ENCODE results near the gene PYGO2.
"Not testable (repeated sequence)": the region's sequence is repeated elsewhere in the genome, so short reads cannot be mapped to it uniquely, and the experiment has no call there.

Gene PYGO2

DNA sequence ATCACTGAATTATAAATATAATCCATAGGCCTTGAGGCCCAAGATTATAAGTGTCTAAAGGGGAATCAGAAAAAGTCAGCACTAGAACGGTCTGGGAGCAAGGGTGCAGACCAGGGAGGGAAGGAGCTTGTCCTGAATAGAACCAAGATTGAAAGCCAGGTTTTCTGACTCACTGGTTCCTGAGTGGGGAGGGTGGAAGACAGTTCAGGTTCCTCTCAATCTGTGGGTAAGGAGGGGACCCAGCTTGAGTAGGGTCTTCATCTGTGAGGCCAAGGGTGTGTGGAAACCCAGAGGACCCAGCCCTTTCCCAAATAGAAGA is 32.6 kb upstream of the PYGO2 start:
- no peak overlapping the region for H3K27ac Mint-ChIP-seq
- DNase-seq (ENCODE audit: low spot score in 2 of 2) (no peak), ATAC-seq (ENCODE audit: low read depth) (no peak)
- peaks cover 21% of the 10 kb centered on the region for H3K4me1 Mint-ChIP-seq
- no peak overlapping the region for H3K4me3 Mint-ChIP-seq
- H3K9me3 Mint-ChIP-seq, result no peaks in the 10 kb centered on the region
- peaks cover 6% of the 10 kb centered on the region for H3K36me3 Mint-ChIP-seq
- H3K27me3 Mint-ChIP-seq, result no peaks in the 10 kb centered on the region

DNA sequence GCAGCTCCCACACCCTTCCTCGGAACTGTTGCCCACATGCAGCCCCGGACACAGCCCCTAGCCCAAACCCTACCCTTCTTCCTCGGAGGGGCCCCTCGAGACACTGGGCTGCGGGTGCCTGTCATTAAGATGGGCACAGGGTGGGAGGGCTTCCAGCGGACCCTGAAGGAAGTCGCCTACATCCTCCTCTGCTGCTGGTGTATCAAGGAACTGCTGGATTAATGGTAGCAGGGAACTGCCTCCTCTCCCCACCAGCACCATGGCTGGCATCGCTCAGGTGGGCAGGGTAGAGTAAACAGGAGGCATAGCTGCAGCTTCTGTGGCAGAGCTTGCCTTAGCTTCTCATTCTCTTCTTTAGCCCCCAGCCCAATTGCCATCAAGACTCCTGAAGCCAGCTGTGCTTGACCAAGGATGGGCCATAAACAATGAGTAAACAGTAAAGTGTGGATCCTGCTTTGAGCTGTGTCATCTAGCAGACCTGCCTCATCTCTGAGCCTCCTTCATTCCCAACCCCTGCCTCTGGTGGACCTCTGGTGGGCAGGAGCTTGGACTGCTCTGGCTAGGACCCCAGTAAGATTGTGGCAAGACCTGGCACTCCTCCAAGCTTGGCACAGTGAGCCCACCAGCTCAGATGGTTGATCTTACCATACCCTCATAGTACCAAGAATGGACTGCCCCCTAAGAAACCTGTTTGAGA is 32.1 kb upstream of the PYGO2 start, which contains the start of gene LENEP:
Gene LENEP (plus strand): TSS at position 15 of the 697 bp plus-strand sequence. CDS start 22 bp downstream, at position 37.
- peaks cover 21% of the 10 kb centered on the region for H3K4me1 Mint-ChIP-seq
- H3K27ac Mint-ChIP-seq, result no peak within 1 kb of the TSS
- H3K36me3 Mint-ChIP-seq, result peaks cover 10% of the 10 kb centered on the region
- no peak for DNase-seq (ENCODE audit: low spot score in 2 of 2)
- H3K27me3 Mint-ChIP-seq, result no peaks in the 10 kb centered on the region
- no peak within 1 kb of the TSS for H3K4me3 Mint-ChIP-seq
- ATAC-seq (ENCODE audit: low read depth), result no peak
- no peaks in the 10 kb centered on the region for H3K9me3 Mint-ChIP-seq

DNA sequence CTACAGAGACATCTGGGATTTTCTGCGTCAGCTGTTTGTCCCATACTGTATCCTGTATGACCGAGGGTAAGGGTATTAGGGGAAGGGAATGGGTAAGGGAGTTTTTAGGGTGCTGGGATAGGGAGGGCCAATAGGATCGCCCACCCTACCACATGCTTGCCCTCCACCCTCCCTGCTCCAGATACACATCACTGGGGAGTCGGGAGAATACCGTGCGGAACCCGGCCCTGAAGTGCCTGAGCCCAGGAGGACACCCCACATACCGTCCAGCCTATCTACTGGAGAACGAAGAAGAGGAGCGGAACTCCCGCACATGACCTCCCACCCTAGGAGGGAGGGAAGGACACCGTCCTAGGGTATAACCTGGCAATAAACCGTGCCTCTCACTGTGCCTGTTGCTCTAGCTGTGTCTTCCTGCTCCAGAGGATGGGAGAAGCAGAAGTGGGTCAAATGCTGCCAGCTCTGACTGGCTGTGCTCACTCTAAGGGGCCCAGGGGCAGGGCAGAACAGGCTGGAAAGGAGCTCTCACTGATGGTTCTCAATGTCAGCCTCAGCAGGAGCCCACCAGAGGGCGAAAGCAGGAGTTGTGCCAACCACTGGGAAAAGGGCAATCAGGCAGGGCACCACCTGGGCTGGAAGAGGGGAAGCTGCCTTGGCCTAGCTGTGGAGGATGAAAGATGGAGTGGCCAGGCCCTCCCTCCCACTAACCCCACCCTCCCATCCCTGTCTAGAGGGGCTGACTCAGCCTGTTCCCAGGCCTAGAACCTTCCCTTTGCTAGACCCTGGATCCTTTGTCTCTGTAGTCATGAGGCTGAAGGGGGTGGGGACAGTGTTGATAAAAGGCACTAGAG is 31.4 kb upstream of the PYGO2 start:
- Mint-ChIP-seq H3K9me3 (no peaks in the 10 kb centered on the region), H3K4me3 (no peak overlapping the region), H3K27me3 (no peaks in the 10 kb centered on the region), H3K36me3 (peaks cover 13% of the 10 kb centered on the region), H3K27ac (no peak overlapping the region), H3K4me1 (peaks cover 17% of the 10 kb centered on the region)
- DNase-seq (ENCODE audit: low spot score in 2 of 2) (no peak), ATAC-seq (ENCODE audit: low read depth) (no peak)

DNA sequence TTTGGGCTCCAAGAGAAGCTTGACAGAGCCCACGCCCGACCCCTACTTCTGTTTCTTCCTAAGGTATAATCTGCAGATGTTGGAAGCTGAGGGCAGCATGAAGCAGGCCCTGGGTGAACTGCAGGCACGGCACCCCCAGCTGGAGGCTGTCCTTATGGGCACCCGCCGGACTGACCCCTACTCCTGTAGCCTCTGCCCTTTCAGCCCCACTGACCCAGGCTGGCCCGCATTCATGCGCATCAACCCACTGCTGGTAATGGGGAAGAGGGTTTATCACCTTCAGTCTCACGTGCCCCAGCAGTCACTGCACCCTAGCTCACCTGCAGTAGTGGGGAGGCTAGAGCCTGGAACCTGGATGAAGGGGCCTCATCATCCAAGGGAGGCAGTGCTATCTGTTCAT is 28.7 kb upstream of the PYGO2 start:
- Mint-ChIP-seq H3K4me1 (peaks cover 9% of the 10 kb centered on the region), H3K4me3 (no peak overlapping the region), H3K9me3 (no peaks in the 10 kb centered on the region), H3K36me3 (peaks cover 13% of the 10 kb centered on the region), H3K27me3 (no peaks in the 10 kb centered on the region), H3K27ac (no peak overlapping the region)
- ATAC-seq (ENCODE audit: low read depth) (no peak), DNase-seq (ENCODE audit: low spot score in 2 of 2) (no peak)

DNA sequence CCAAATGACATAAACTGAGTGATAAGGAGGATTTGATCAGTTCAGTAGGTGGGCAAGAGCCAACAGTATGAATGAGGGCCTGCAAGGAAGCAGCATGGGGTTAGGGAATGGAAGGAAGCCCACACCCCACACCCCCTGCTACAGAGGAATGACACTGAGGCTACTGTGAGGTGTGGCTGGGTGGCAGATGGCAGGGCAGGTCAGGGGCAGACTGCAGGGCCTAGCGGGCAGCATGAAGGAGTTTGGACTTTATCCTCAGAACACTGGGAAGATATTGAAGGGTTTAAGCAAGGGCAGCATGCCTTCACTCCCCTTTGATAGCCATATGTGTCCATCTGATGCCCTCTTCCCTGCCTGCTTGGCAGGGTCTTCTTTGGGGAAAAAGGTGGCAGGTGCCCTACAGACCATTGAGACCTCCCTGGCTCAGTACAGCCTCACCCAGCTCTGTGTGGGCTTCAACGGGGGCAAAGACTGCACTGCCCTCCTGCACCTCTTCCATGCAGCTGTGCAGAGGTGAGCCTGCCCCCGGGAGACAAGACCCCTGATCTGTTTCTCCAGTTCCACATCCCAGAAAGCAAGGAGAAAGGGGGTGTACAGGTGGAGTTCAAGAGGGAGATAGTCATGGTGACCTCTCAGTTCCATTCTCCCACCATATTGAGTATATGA is 27.7 kb upstream of the PYGO2 start:
- Mint-ChIP-seq H3K36me3 (peaks cover 13% of the 10 kb centered on the region), H3K4me1 (peaks cover 9% of the 10 kb centered on the region), H3K27ac (no peak overlapping the region), H3K4me3 (no peak overlapping the region), H3K9me3 (no peaks in the 10 kb centered on the region), H3K27me3 (no peaks in the 10 kb centered on the region)
- ATAC-seq (ENCODE audit: low read depth) (no peak), DNase-seq (ENCODE audit: low spot score in 2 of 2) (no peak)

DNA sequence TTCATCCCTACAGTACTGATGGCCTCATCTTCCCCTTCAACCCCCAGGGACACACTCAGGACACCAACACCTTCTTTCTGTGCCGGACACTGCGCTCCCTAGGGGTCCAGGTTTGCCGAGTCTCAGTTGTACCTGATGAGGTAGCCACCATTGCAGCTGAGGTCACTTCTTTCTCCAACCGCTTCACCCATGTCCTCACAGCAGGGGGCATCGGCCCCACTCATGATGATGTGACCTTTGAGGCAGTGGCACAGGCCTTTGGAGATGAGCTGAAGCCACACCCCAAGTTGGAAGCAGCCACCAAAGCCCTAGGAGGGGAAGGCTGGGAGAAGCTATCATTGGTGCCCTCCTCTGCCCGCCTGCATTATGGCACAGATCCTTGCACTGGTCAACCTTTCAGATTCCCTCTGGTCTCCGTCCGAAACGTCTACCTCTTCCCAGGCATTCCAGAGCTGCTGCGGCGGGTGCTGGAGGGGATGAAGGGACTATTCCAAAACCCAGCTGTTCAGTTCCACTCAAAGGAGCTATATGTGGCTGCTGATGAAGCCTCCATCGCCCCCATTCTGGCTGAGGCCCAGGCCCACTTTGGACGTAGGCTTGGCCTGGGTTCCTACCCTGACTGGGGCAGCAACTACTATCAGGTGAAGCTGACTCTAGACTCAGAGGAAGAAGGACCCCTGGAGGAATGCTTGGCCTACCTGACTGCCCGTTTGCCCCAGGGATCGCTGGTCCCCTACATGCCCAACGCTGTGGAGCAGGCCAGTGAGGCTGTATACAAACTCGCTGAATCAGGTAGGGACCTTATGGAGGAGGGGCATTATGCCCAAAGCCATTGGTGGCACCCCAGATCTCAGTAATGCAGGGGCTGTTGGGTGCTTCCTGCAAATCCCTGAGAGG is 26.7 kb upstream of the PYGO2 start:
- Mint-ChIP-seq H3K9me3 (no peaks in the 10 kb centered on the region), H3K27me3 (no peaks in the 10 kb centered on the region), H3K36me3 (peaks cover 13% of the 10 kb centered on the region), H3K27ac (no peak overlapping the region), H3K4me3 (no peak overlapping the region), H3K4me1 (peaks cover 16% of the 10 kb centered on the region)
- DNase-seq (ENCODE audit: low spot score in 2 of 2), result no peak
- ATAC-seq (ENCODE audit: low read depth), result no peak

DNA sequence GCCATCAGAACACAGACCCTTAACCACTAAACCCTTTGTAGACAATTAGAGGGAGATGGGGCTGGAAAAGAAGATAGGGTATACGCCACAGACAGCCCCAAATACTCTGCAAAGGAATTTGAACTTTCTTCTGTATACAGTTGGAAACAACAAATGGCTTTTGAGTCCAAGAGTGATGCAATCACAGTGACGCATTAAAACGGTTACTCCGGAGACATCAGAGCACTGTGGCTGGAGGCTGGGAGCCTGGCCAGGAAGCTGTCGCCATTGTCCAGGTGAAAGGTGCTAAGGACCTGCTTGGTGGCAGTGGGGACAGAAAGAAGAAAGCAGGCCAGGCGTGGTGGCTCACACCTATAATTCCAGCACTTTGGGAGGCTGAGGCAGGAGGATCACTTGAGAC is 25.7 kb upstream of the PYGO2 start:
- H3K27ac Mint-ChIP-seq, result no peak overlapping the region
- no peaks in the 10 kb centered on the region for H3K27me3 Mint-ChIP-seq
- peaks cover 13% of the 10 kb centered on the region for H3K36me3 Mint-ChIP-seq
- ATAC-seq (ENCODE audit: low read depth), result no peak
- H3K4me1 Mint-ChIP-seq, result peaks cover 16% of the 10 kb centered on the region
- no peak for DNase-seq (ENCODE audit: low spot score in 2 of 2)
- no peaks in the 10 kb centered on the region for H3K9me3 Mint-ChIP-seq
- no peak overlapping the region for H3K4me3 Mint-ChIP-seq

DNA sequence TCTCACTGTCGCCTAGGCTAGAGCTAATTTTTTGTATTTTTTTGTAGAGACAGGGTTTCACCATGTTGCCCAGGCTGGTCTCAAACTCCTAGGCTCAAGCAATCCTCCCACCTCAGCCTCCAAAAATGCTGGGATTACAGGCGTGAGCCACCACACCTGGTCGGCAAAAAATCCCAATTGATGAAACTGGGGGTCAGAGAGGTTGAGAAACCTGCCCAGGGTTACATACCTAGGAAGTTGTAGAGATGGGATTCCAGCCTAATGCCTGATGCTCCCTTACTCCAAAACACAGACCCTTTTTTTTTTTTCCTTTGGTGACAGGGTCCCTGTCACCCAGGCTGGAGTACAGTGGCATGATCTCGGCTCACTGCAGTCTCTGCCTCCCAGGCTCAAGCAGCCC is 25.2 kb upstream of the PYGO2 start:
- not testable (repeated sequence) for H3K4me3 Mint-ChIP-seq; ATAC-seq (ENCODE audit: low read depth); H3K27me3 Mint-ChIP-seq; DNase-seq (ENCODE audit: low spot score in 2 of 2); H3K9me3 Mint-ChIP-seq; H3K27ac Mint-ChIP-seq
- Mint-ChIP-seq H3K4me1 (peaks cover 16% of the 10 kb centered on the region), H3K36me3 (peaks cover 13% of the 10 kb centered on the region)

DNA sequence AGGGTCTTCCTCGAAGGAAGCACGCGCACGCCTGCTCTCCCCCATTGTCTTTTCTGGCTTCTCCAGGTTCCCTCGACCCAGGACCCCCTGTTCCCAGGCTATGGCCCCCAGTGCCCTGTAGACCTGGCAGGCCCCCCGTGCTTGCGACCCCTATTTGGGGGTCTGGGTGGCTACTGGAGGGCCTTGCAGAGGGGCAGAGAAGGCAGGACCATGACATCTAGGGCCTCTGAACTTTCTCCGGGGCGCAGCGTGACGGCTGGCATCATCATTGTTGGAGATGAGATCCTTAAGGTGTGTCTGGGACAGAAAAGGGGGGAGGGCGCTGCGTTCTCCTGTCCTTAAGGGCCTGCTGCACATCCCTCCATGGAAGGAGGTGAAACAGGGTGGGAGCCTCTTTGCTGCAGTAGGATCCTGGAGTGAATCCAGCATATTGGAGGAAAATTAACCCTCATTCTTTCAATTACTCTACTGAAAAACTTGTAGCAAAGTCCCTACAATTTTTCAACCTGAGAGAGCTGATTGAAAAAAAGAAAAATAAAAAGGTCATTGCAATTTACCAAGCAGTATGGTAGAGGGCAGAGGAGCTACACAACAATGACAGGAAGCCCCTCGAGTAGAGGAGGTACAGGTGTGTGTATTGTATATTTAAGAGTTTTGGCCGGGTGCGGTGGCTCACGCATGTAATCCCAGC is 22.3 kb upstream of the PYGO2 start:
- DNase-seq (ENCODE audit: low spot score in 2 of 2) (no peak), ATAC-seq (ENCODE audit: low read depth) (no peak)
- Mint-ChIP-seq H3K4me3 (no peak overlapping the region), H3K27ac (peak overlapping the region; percentile 87), H3K4me1 (peaks cover 8% of the 10 kb centered on the region), H3K36me3 (peaks cover 7% of the 10 kb centered on the region), H3K27me3 (no peaks in the 10 kb centered on the region), H3K9me3 (no peaks in the 10 kb centered on the region)

DNA sequence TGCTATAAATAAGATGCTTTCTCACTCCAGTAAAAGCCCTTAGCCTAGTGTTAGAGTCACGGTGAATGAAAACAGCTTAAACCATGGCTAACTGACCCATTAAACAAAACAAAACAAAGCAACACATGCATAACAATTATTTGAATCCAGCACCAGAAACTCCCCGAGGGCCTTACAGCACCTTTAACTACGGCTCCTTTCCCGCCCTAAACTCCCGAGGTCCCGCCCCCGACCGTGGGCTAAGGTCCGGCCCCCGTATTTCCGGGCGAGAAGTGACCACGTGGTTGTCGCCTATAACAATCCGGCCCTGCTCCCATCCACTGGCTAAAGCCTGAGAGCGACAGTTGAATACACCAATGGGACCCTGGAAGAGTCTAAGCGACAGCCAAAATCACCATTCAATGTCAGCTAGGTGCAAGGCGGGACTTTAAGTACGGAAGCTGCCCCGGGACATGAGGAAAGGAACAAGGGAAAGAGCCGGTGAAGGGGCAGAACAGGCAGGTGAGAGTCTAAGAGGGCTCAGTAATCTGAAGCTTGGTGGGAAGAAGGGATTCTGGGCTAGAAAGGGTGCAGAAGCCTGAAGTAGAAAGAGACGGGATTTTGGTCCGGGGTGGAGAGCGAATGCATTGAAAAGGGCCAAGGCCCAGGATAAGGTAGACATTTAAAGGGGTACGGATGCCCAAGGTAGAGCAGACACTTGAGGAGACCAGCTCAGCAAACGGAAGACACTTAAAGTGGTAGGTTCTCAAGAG is 21.5 kb upstream of the PYGO2 start, which contains the start of gene FLAD1:
Gene FLAD1 (plus strand): TSS at position 448 of the 752 bp plus-strand sequence. CDS start 351 bp downstream, outside the sequence.
- DNase-seq (ENCODE audit: low spot score in 2 of 2), result peak; percentile 80 to 93
- Mint-ChIP-seq H3K36me3 (peaks cover 3% of the 10 kb centered on the region), H3K27ac (peak within 1 kb of the TSS; percentile 87), H3K27me3 (no peaks in the 10 kb centered on the region), H3K9me3 (no peaks in the 10 kb centered on the region), H3K4me1 (peaks cover 6% of the 10 kb centered on the region), H3K4me3 (no peak within 1 kb of the TSS)
- ATAC-seq (ENCODE audit: low read depth), result peak; percentile 98

DNA sequence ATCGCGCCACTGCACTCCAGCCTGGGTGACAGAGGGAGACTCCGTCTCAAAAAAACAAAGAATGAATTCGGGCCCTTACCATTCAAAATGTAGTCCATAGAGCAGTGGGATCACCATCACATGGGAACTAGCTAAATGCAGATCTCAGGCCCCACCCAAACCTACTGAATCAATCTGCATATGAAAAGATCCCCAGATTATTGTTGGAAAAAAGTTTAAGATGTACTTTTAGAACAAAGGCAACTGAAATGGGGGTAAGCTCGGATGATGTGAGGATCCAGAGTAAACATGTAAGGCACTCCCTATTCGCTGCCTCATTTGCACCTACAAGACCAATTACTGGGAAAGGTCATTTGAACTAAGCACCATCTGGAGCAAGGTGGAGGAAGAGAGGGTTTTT is 20.8 kb upstream of the PYGO2 start:
- DNase-seq (ENCODE audit: low spot score in 2 of 2), result no peak
- Mint-ChIP-seq H3K36me3 (peaks cover 5% of the 10 kb centered on the region), H3K27me3 (no peaks in the 10 kb centered on the region), H3K4me3 (no peak overlapping the region), H3K9me3 (no peaks in the 10 kb centered on the region), H3K27ac (no peak overlapping the region), H3K4me1 (peaks cover 11% of the 10 kb centered on the region)
- no peak for ATAC-seq (ENCODE audit: low read depth)

DNA sequence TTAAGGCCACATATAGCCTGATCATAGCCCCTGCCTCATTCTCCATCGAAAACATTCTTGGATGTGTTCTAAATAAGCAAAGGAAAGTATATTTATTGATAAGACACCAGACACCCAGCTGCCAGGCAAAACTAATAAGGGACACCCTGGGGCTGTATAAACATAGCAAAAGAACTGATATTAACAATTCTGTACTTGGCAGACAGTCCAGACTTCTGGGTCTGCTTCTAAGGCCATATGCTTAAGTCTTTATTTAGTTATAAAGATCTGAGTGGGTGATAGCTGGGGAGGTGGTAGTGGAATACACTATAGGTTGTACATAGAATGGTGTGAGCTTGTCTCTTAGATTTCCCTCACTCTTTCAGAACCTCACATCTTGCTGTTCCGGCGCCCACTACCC is 16.8 kb upstream of the PYGO2 start:
- Mint-ChIP-seq H3K4me3 (no peak overlapping the region), H3K36me3 (peaks cover 5% of the 10 kb centered on the region), H3K27ac (no peak overlapping the region), H3K9me3 (no peaks in the 10 kb centered on the region), H3K4me1 (peaks cover 9% of the 10 kb centered on the region), H3K27me3 (no peaks in the 10 kb centered on the region)
- DNase-seq (ENCODE audit: low spot score in 2 of 2) (no peak), ATAC-seq (ENCODE audit: low read depth) (no peak)
